ENCODE measurements around the gene TSR1. TPM values are rescaled to one million over a fixed set of nuclear protein-coding genes. Genes with fewer than 3 reads are reported as not detected.

Gene TSR1
- total and polyA plus RNA-seq, 9 of the 15 experiments (the other 6 are each of a cell fraction or from before 2014, with no cell fraction given), result 16.4 to 87.5 (median 55.2) TPM

DNA sequence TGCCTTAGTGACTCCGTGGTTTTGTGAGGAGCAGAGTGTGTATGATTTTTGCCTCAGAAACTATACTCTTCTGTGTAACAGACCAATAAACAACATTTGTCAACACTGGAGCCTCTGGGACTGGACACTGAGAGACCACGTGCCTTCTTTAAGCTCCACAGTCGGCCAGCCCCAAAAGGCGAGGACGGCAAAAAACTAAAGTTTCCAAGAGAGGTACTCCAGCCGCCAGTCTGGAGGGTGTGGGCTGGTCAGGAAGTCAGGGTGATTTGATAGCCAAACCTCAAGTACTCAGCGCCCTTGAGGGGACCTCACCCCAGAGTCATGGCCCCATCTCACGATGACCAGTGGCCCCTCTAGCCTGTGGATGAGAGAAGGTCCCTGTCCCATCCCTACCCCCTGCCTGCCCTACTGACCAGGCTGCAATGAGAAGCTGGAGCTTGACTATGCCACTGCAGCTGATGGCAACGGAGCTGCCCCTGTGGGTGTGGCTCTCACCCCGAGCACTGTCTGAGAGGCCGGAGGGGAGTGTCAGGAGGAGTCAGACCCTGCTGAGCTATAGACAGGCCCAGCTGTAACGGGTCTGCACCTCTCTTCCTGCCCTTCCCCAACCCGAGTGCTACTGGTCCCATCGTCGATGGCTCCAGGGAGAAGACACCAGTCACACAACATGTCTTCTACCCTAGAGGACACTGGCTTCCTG lies 44.8 kb upstream of the TSR1 start:
- no TSS peak for BruUV-seq (replicated peaks)
- in situ Hi-C loops (cut with MboI), result no loop called here
- POLR2A ChIA-PET, result interaction anchor here (0.9 to 3.4 kb wide), 2 partner anchors 35 to 37 kb away, joined by 3 to 31 read pairs; no protein-coding TSS in a partner anchor

DNA sequence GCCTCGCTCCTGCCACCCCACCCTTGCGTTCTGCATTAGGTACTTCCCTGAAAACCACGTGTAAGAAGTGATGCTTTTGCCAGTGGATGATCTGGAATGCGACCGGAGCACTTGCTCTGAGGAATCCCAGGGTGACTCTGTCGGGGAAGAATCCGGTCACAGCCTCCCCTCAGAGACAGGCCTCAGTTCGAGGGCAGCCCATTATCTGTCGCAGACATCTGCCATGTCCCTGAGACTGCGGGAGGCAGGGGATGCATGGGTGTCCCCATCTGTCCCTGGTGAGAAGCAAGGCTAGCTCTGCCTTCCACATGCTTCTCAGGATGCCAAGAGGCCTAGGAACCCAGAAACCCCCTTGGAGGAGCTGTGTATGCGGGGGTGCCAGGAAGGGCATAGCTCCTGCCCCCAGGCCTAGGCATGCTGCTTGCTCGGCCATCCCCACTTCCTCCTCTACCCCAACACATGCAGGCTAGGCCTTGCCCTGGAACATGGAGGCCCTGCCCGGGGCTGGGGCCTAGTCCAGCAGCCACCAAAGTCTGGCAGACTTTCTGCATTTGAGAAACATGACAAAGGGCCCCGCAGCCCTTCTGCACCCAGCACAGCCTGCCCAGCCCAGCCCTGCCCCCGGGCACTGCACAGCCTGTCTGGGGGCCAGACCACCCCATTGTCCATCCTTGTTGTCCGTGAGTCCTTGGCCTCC lies 44.1 kb upstream of the TSR1 start:
- H2AFZ ChIP-seq (ENCODE audit: low read depth, low read length), result no peak overlapping the region
- WGBS (ENCODE audit: insufficient coverage, low coverage, missing lambda C conversion rate), result 81% methylated on average over 12 of the region's 16 CpGs
- intact Hi-C loops (cut with micrococcal nuclease), result no loop called here
- H3K4me3 ChIP-seq, result no peak overlapping the region
- TF ChIP-seq POLR2G (IDR thresholded peaks at IDR 0.05; ENCODE audit: low read depth, low read length) (peak; percentile 33; the same call in 1 of the 2 replicates), ZNF224 (CRISPR knock-in tag; IDR thresholded peaks at IDR 0.05) (no peak), ZNF121 (CRISPR knock-in tag; conservative IDR thresholded peaks at IDR 0.05) (no peak), ZNF57 (CRISPR knock-in tag; IDR thresholded peaks at IDR 0.05) (no peak), RB1 (IDR thresholded peaks at IDR 0.05; ENCODE audit: low read depth) (no peak)
- no peak overlapping the region for H3K4me2 ChIP-seq (ENCODE audit: insufficient read depth, low read length)
- H3K9me1 ChIP-seq (ENCODE audit: control insufficient read depth, insufficient read depth, low read length), result no peaks in the 10 kb centered on the region
- peak overlapping the region in 1 of 2 experiments; percentile 45; a peak in 1 of 4 replicates for H3K9ac ChIP-seq (ENCODE audit: insufficient read depth in 1 of 2, low read depth in 2 of 2, low read length in 2 of 2)
- in situ Hi-C loops (cut with MboI), result no loop called here
- ChIA-PET CTCF (ENCODE audit: low intra/inter-chr PET ratio) (interaction anchor here (0.6 to 5.3 kb wide), 2 partner anchors 34 to 456 kb away, joined by 3 to 78 read pairs; no protein-coding TSS in a partner anchor), POLR2A (interaction anchor here (3.4 kb wide), 1 partner anchor 36 kb away, joined by 31 read pairs; no protein-coding TSS in a partner anchor)
- ATAC-seq (no peak), FAIRE-seq (no peak), DNase-seq (ENCODE audit: extremely low read depth in 1 of 4, low spot score in 3 of 4) (no peak)
- no TSS peak for BruUV-seq (replicated peaks)
- H4K20me1 ChIP-seq (replicated peaks; ENCODE audit: control insufficient read depth, insufficient read depth, low read length), result no peaks in the 10 kb centered on the region
- H3K27me3 ChIP-seq (ENCODE audit: control insufficient read depth in 2 of 2, insufficient read depth in 2 of 2, low read length in 2 of 2), result no peaks in the 10 kb centered on the region
- no peaks in the 10 kb centered on the region for H3K9me3 ChIP-seq (replicated peaks; ENCODE audit: control insufficient read depth, insufficient read depth, low read depth, low read length)
- no peak overlapping the region for H3K27ac ChIP-seq (ENCODE audit: extremely low read depth, low read depth, low read length)
- no peaks in the 10 kb centered on the region for H3K79me2 ChIP-seq (ENCODE audit: control insufficient read depth, insufficient read depth, low read length)
- H3K36me3 ChIP-seq (ENCODE audit: control insufficient read depth, insufficient read depth, low read length), result no peaks in the 10 kb centered on the region
- H3K4me1 ChIP-seq (replicated peaks in 1 of 2; ENCODE audit: control insufficient read depth in 2 of 2, insufficient read depth in 2 of 2, low read length in 2 of 2), result peaks cover 14 to 35% of the 10 kb centered on the region in 2 experiments

More for the DNA sequence above, 44.8 kb upstream of the TSR1 start:
- WGBS (ENCODE audit: insufficient coverage, low coverage, missing lambda C conversion rate), result 52% methylated on average over 11 of the region's 15 CpGs
- Histone ChIP-seq H3K79me2 (ENCODE audit: control insufficient read depth, insufficient read depth, low read length) (no peaks in the 10 kb centered on the region), H3K4me1 (replicated peaks in 1 of 2; ENCODE audit: control insufficient read depth in 2 of 2, insufficient read depth in 2 of 2, low read length in 2 of 2) (peaks cover 14 to 38% of the 10 kb centered on the region in 2 experiments), H3K27me3 (ENCODE audit: control insufficient read depth in 2 of 2, insufficient read depth in 2 of 2, low read length in 2 of 2) (no peaks in the 10 kb centered on the region), H3K9me1 (ENCODE audit: control insufficient read depth, insufficient read depth, low read length) (no peaks in the 10 kb centered on the region), H3K36me3 (ENCODE audit: control insufficient read depth, insufficient read depth, low read length) (no peaks in the 10 kb centered on the region), H3K4me3 (no peak overlapping the region), H4K20me1 (replicated peaks; ENCODE audit: control insufficient read depth, insufficient read depth, low read length) (no peaks in the 10 kb centered on the region), H3K4me2 (ENCODE audit: insufficient read depth, low read length) (no peak overlapping the region), H3K9ac (ENCODE audit: insufficient read depth in 1 of 2, low read depth in 2 of 2, low read length in 2 of 2) (peak overlapping the region in 1 of 2 experiments; percentile 22; a peak in 1 of 4 replicates), H3K9me3 (replicated peaks; ENCODE audit: control insufficient read depth, insufficient read depth, low read depth, low read length) (no peaks in the 10 kb centered on the region), H2AFZ (ENCODE audit: low read depth, low read length) (no peak overlapping the region), H3K27ac (ENCODE audit: extremely low read depth, low read depth, low read length) (no peak overlapping the region)
- no peak for FAIRE-seq
- intact Hi-C loops (cut with micrococcal nuclease), result no loop called here
- DNase-seq (ENCODE audit: extremely low read depth in 1 of 4, low spot score in 3 of 4), result no peak
- TF ChIP-seq TOE1 (IDR thresholded peaks at IDR 0.05; ENCODE audit: borderline replicate concordance), result no peak
- no peak for TF ChIP-seq TOE1 (CRISPR knock-in tag; IDR thresholded peaks at IDR 0.05; ENCODE audit: borderline replicate concordance, low read depth)
- TF ChIP-seq TSC22D4 (tag; IDR thresholded peaks at IDR 0.05), result no peak
- TF ChIP-seq SNIP1 (IDR thresholded peaks at IDR 0.05; ENCODE audit: low read depth), result no peak
- no peak for TF ChIP-seq SREBF1 (IDR thresholded peaks at IDR 0.05; ENCODE audit: borderline replicate concordance, low read depth, low read length)
- ATAC-seq, result no peak
- CTCF ChIA-PET (ENCODE audit: low intra/inter-chr PET ratio), result interaction anchor here (5.3 kb wide), 1 partner anchor 34 kb away, joined by 78 read pairs; no protein-coding TSS in a partner anchor
